CD14-positive monocyte (primary cell): ENCODE results near the gene GPR132. TPM values are rescaled to one million over a fixed set of nuclear protein-coding genes. Genes with fewer than 3 reads are reported as not detected.

ENCODE experiments used
- DNase-seq, 3 donors: peaks; one replicate each; pipeline ENCODE4 v3.0.0-alpha.2; 2011 to 2022
- H2AFZ ChIP-seq: 2 replicates; pipeline ENCODE4 v1.6.0; 2012; ENCODE audit warnings: mild to moderate bottlenecking, low read depth, low read length, inconsistent platforms; ENCODE audit not compliant: insufficient read depth, poor library complexity, severe bottlenecking
- H3K27ac ChIP-seq, 2 donors: 1 replicate in 1 of 2; 2 replicates in 1 of 2; pipeline ENCODE4 v1.5.1; 2012 to 2013; ENCODE audit warnings: low read length in 2 of 2, control low read depth in 1 of 2, inconsistent platforms in 1 of 2, low read depth in 1 of 2, mild to moderate bottlenecking in 1 of 2
- H3K27me3 ChIP-seq, 2 donors: one replicate each; pipeline versions ENCODE4 v1.6.0 to v1.6.1; 2011 to 2013; ENCODE audit warnings: low read length in 2 of 2; ENCODE audit not compliant: control insufficient read depth in 2 of 2, insufficient read depth in 2 of 2
- H3K36me3 ChIP-seq, 2 donors: replicated peaks in 1 of 2; 1 replicate in 1 of 2; 2 replicates in 1 of 2; pipeline versions ENCODE4 v1.5.1 to v1.6.1; 2012 to 2013; ENCODE audit warnings: low read length in 2 of 2, control low read depth in 1 of 2, inconsistent platforms in 1 of 2, mild to moderate bottlenecking in 1 of 2; ENCODE audit not compliant: insufficient read depth in 2 of 2, control insufficient read depth in 1 of 2
- H3K4me1 ChIP-seq, 2 donors: 1 replicate in 1 of 2; 2 replicates in 1 of 2; pipeline versions ENCODE4 v1.5.1 to v1.6.1; 2012 to 2013; ENCODE audit warnings: low read length in 2 of 2, control low read depth in 1 of 2, inconsistent platforms in 1 of 2, mild to moderate bottlenecking in 1 of 2, moderate library complexity in 1 of 2; ENCODE audit not compliant: insufficient read depth in 2 of 2, control insufficient read depth in 1 of 2
- H3K4me2 ChIP-seq: replicated peaks from 2 replicates; pipeline ENCODE3; 2012; ENCODE audit warnings: low read length, moderate library complexity, mild to moderate bottlenecking; ENCODE audit not compliant: poor library complexity, severe bottlenecking; ENCODE audit errors: extremely low read depth
- H3K4me3 ChIP-seq, 3 experiments: fragments of 200-600 bp in 1 of 3; sonication (generic) in 1 of 3; replicated peaks in 1 of 3; 1 replicate in 2 of 3; 2 replicates in 1 of 3; pipeline ENCODE4 v1.5.1; 2011 to 2013; ENCODE audit warnings: low read length in 3 of 3, mild to moderate bottlenecking in 3 of 3, control low read depth in 2 of 3, low read depth in 2 of 3, inconsistent platforms in 1 of 3, moderate library complexity in 1 of 3
- H3K79me2 ChIP-seq: 2 replicates; pipeline ENCODE4 v1.6.0; 2012; ENCODE audit warnings: mild to moderate bottlenecking, control low read depth, inconsistent platforms, low read length, moderate library complexity; ENCODE audit not compliant: insufficient read depth
- H3K9ac ChIP-seq: 2 replicates; pipeline ENCODE4 v1.6.0; 2017; ENCODE audit warnings: low read length, mild to moderate bottlenecking; ENCODE audit not compliant: insufficient read depth, poor library complexity, severe bottlenecking
- H3K9me3 ChIP-seq, 2 donors: replicated peaks in 1 of 2; 1 replicate in 1 of 2; 2 replicates in 1 of 2; pipeline versions ENCODE4 v1.5.1 to v1.6.1; 2012 to 2013; ENCODE audit warnings: low read length in 2 of 2, control low read depth in 1 of 2; ENCODE audit not compliant: control insufficient read depth in 1 of 2, insufficient read depth in 1 of 2
- H4K20me1 ChIP-seq: 2 replicates; pipeline ENCODE4 v1.6.0; 2012; ENCODE audit warnings: mild to moderate bottlenecking, low read length, control low read depth, moderate library complexity; ENCODE audit not compliant: insufficient read depth
- H3K27ac Mint-ChIP-seq, 7 donors: one replicate each; pipeline ENCODE4 v1.8.0; 2020; ENCODE audit warnings: mild to moderate bottlenecking in 7 of 7, mixed read lengths in 7 of 7, moderate library complexity in 6 of 7, inconsistent platforms in 2 of 7
- H3K27me3 Mint-ChIP-seq, 3 donors: one replicate each; pipeline ENCODE4 v1.8.0; 2021 to 2022; ENCODE audit warnings: low read depth in 3 of 3, mild to moderate bottlenecking in 3 of 3, mixed read lengths in 3 of 3, moderate library complexity in 3 of 3, inconsistent platforms in 1 of 3
- H3K36me3 Mint-ChIP-seq, 2 donors: one replicate each; pipeline ENCODE4 v1.8.0; 2020; ENCODE audit warnings: mixed read lengths in 2 of 2, inconsistent platforms in 1 of 2, mild to moderate bottlenecking in 1 of 2
- H3K4me1 Mint-ChIP-seq: one replicate; pipeline ENCODE4 v1.8.0; 2020; ENCODE audit warnings: mild to moderate bottlenecking, mixed read lengths
- H3K4me3 Mint-ChIP-seq, 2 donors: one replicate each; pipeline ENCODE4 v1.8.0; 2020; ENCODE audit warnings: mild to moderate bottlenecking in 2 of 2, mixed read lengths in 2 of 2, moderate library complexity in 1 of 2
- H3K9me3 Mint-ChIP-seq, 7 donors: one replicate each; pipeline ENCODE4 v1.8.0; 2020 to 2022; ENCODE audit warnings: mixed read lengths in 7 of 7, mild to moderate bottlenecking in 6 of 7, moderate library complexity in 6 of 7, inconsistent platforms in 2 of 7
- CTCF ChIP-seq: fragments of 200-600 bp; IDR thresholded peaks from one replicate; pipeline ENCODE4 v1.8.0; 2022; ENCODE audit warnings: antibody characterized with exemption, mild to moderate bottlenecking
- WGBS: methylation state at CpG from one replicate; pipeline ENCODE4 v1.1.5; 2013; ENCODE audit warnings: missing lambda C conversion rate; ENCODE audit not compliant: insufficient coverage; 5-methylcytosine and 5-hydroxymethylcytosine counted together
- intact Hi-C, 2 donors: fragments of 100-400 bp; cut with micrococcal nuclease; formaldehyde crosslinking; loops; one replicate each; pipeline versions ENCODE4 v1.15.0 to v1.15.1; 2023
- polyA plus RNA-seq, 3 donors: library from polyadenylated mRNA; depleted of rRNA in 1 of 3; unstranded in 2 of 3; stranded (reverse) in 1 of 3; fragments of 300-500 nt in 2 of 3; fragments of >200 nt in 1 of 3; fragmentation: Illumina TruSeq in 2 of 3; gene quantifications; 1 replicate in 2 of 3; 2 replicates in 1 of 3; pipeline ENCODE4 v1.2.3, GENCODE V29; 2012 to 2021

GPR132 gene
- polyA plus RNA-seq, 3 donors = 6.3 to 19.0 (median 13.0) TPM

- peak overlapping the region in 1 of 7 donors; percentile 71 for H3K27ac Mint-ChIP-seq
- no peaks in the 10 kb centered on the region for H3K27me3 Mint-ChIP-seq
- H3K79me2 ChIP-seq = peaks cover 83% of the 10 kb centered on the region
- peaks cover 36% of the 10 kb centered on the region for H3K4me1 Mint-ChIP-seq
- H3K9me3 Mint-ChIP-seq = peaks cover 0 to 3% (median 0%) of the 10 kb centered on the region in 7 donors
- H3K4me1 ChIP-seq = peaks cover 30% of the 10 kb centered on the region in 2 donors
- WGBS = 93% methylated on average over 29 of the region's 33 CpGs
- H3K27ac ChIP-seq = no peak overlapping the region
- peaks cover 63 to 73% of the 10 kb centered on the region in 2 donors for H3K36me3 ChIP-seq
- TF ChIP-seq CTCF = no peak
- H3K9me3 ChIP-seq = no peaks in the 10 kb centered on the region
- H3K9ac ChIP-seq = no peak overlapping the region
- H3K27me3 ChIP-seq = no peaks in the 10 kb centered on the region
- H3K4me3 ChIP-seq = no peak overlapping the region
- intact Hi-C loops = loop anchor here (5.0 kb wide), 1 partner anchor 36 kb away; no protein-coding TSS in a partner anchor
- H2AFZ ChIP-seq = no peak overlapping the region
- peaks cover 100% of the 10 kb centered on the region for H4K20me1 ChIP-seq
- peaks cover 61 to 85% of the 10 kb centered on the region in 2 donors for H3K36me3 Mint-ChIP-seq
- peak in 1 of 3 donors; percentile 9 for DNase-seq
- H3K4me3 Mint-ChIP-seq = no peak overlapping the region
- no peak overlapping the region for H3K4me2 ChIP-seq
Measured at GRCh38 chr14:105055736-105056302, 9.4 kb downstream of the GPR132 start.

- 98% methylated on average over 9 of the region's 15 CpGs for WGBS
- H3K36me3 Mint-ChIP-seq = peaks cover 65 to 87% of the 10 kb centered on the region in 2 donors
- peaks cover 100% of the 10 kb centered on the region for H4K20me1 ChIP-seq
Measured at GRCh38 chr14:105055334-105055733, 9.9 kb downstream of the GPR132 start.

More at GRCh38 chr14:105055334-105055733, 9.9 kb downstream of the GPR132 start:
- peaks cover 32% of the 10 kb centered on the region for H3K4me1 Mint-ChIP-seq
- Histone ChIP-seq H3K27ac (no peak overlapping the region), H3K4me3 (no peak overlapping the region), H3K9me3 (no peaks in the 10 kb centered on the region), H3K79me2 (peaks cover 83% of the 10 kb centered on the region), H3K9ac (no peak overlapping the region), H3K27me3 (no peaks in the 10 kb centered on the region), H3K4me2 (no peak overlapping the region), H2AFZ (no peak overlapping the region), H3K36me3 (peaks cover 68 to 78% of the 10 kb centered on the region in 2 donors), H3K4me1 (peaks cover 26% of the 10 kb centered on the region in 2 donors)
- TF ChIP-seq CTCF = no peak
- H3K4me3 Mint-ChIP-seq = no peak overlapping the region
- intact Hi-C loops = loop anchor here (5.0 kb wide), 1 partner anchor 37 kb away; no protein-coding TSS in a partner anchor
- H3K9me3 Mint-ChIP-seq = peaks cover 0 to 3% (median 0%) of the 10 kb centered on the region in 7 donors
- DNase-seq = no peak
- H3K27me3 Mint-ChIP-seq = no peaks in the 10 kb centered on the region
- no peak overlapping the region for H3K27ac Mint-ChIP-seq
